DOHH2 (cell line): Measurements from ENCODE around the gene FAM81A.
A peak's percentile ranks its signal among the peaks of the same experiment; 100 is the strongest.

Source experiments
- H3F3A ChIP-seq: fragments of 200-600 bp; sonication (generic), shearing (Covaris generic); 2 replicates; pipeline ENCODE4 v1.6.0; 2016; ENCODE audit warnings: antibody characterized with exemption, mild to moderate bottlenecking; ENCODE audit not compliant: control insufficient read depth, insufficient read depth
- H3K27ac ChIP-seq: fragments of 200-600 bp; sonication (generic); 2 replicates; pipeline ENCODE4 v1.5.1; 2014; ENCODE audit warnings: low read depth, mild to moderate bottlenecking, low read length, moderate library complexity
- H3K27me3 ChIP-seq: fragments of 200-600 bp; sonication (generic); 2 replicates; pipeline ENCODE4 v1.6.1; 2014; ENCODE audit warnings: mild to moderate bottlenecking, low read length, mixed read lengths; ENCODE audit not compliant: control insufficient read depth
- H3K36me3 ChIP-seq: fragments of 200-600 bp; sonication (generic); 2 replicates; pipeline ENCODE4 v1.6.1; 2014; ENCODE audit warnings: mild to moderate bottlenecking, low read length, moderate library complexity, mixed read lengths; ENCODE audit not compliant: control insufficient read depth
- H3K4me1 ChIP-seq: fragments of 200-600 bp; sonication (generic); 2 replicates; pipeline ENCODE4 v1.6.1; 2014; ENCODE audit warnings: mild to moderate bottlenecking, low read length, mixed read lengths; ENCODE audit not compliant: control insufficient read depth
- H3K4me2 ChIP-seq: fragments of 200-600 bp; sonication (generic); 2 replicates; pipeline ENCODE4 v1.6.0; 2014; ENCODE audit warnings: mild to moderate bottlenecking, low read length, moderate library complexity
- H3K4me3 ChIP-seq: fragments of 200-600 bp; sonication (generic); 2 replicates; pipeline ENCODE4 v1.5.1; 2014; ENCODE audit warnings: mild to moderate bottlenecking, low read length, mixed read lengths
- H3K79me2 ChIP-seq: fragments of 200-600 bp; sonication (generic); 2 replicates; pipeline ENCODE4 v1.6.1; 2014; ENCODE audit warnings: mild to moderate bottlenecking, low read length, mixed read lengths; ENCODE audit not compliant: control insufficient read depth
- H3K9me2 ChIP-seq: fragments of 200-600 bp; sonication (generic); replicated peaks from 2 replicates; pipeline ENCODE4 v1.6.1; 2014; ENCODE audit warnings: mild to moderate bottlenecking, low read length, mixed read lengths; ENCODE audit not compliant: control insufficient read depth
- H3K9me3 ChIP-seq: fragments of 200-600 bp; sonication (generic); 2 replicates; pipeline ENCODE4 v1.6.1; 2014; ENCODE audit warnings: antibody characterized with exemption, low read length, mixed read lengths; ENCODE audit not compliant: control insufficient read depth, insufficient read depth
- H4K20me1 ChIP-seq: fragments of 200-600 bp; sonication (generic); 2 replicates; pipeline ENCODE4 v1.6.0; 2014; ENCODE audit warnings: low read depth, mild to moderate bottlenecking, antibody characterized with exemption, low read length, moderate library complexity; ENCODE audit not compliant: control insufficient read depth, insufficient read depth
- CTCF ChIP-seq: fragments of 200-600 bp; sonication (generic); IDR thresholded peaks from one replicate; pipeline ENCODE4 v1.5.1; 2014; ENCODE audit warnings: antibody characterized with exemption, mild to moderate bottlenecking, low read depth, low read length; ENCODE audit not compliant: poor library complexity, severe bottlenecking
- EZH2phosphoT487 ChIP-seq: fragments of 200-600 bp; sonication (generic); IDR thresholded peaks from 2 replicates; pipeline ENCODE4 v1.6.1; 2017; ENCODE audit warnings: borderline replicate concordance, mild to moderate bottlenecking, antibody characterized with exemption, low read length, moderate library complexity, mixed read lengths

FAM81A gene

DNA sequence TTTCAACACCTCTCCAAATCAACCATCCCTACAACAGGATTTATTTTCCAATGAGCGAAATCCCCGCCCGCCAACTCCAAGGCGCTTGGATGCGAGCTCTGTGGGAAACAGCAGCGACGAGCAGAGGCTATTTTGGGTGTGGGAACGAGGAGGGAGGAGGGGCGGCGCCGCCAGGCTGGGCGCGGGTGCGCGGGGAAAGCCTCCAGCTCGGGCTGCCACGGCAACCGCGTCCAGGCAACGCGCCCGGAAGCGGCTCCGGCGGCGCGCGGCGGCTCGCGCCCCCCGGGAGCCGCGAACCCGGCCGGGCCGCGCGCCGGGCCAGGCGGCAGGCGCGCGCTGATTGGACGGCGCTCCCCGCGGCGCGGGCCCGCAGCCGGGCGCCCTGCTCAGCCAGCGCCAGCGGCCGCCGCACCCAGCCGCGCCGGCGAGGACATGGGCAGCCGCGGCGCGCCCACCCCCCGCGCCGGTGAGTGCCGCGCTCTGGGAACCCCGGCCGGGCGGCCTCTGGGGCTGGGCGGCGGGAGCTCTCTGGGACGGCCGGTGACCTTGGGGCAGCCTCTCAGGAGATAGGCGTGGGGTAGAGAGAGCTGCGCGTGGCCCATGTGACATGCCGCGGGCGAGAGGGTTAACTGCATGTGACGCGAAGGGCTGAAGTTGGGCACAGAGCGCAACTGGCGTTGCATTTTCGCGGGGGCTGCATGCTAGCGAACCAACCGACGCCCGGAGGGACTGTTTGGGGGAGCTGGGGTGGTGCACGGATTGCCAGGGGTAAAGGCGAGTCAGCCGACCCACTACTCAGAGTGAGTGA, at the start of gene FAM81A:
Gene FAM81A, plus strand, starts transcription at position 370 of the 808 bp plus-strand sequence. CDS start 20,441 bp downstream, outside the sequence.
- peaks cover 15% of the 10 kb centered on the region for H3F3A ChIP-seq
- peaks cover 30% of the 10 kb centered on the region for H3K36me3 ChIP-seq
- no peaks in the 10 kb centered on the region for H4K20me1 ChIP-seq
- no peaks in the 10 kb centered on the region for H3K9me2 ChIP-seq
- 0 out of 2 replicates have a peak within 1 kb of the TSS, but pooled peaks have one; percentile 11 for H3K27ac ChIP-seq
- no peaks in the 10 kb centered on the region for H3K9me3 ChIP-seq
- TF ChIP-seq EZH2phosphoT487 = no peak
- TF ChIP-seq CTCF = no peak
- H3K4me2 ChIP-seq = peak within 1 kb of the TSS; percentile 96
- peaks cover 36% of the 10 kb centered on the region for H3K79me2 ChIP-seq
- peak within 1 kb of the TSS; percentile 85 for H3K4me3 ChIP-seq
- H3K27me3 ChIP-seq = no peaks in the 10 kb centered on the region
- H3K4me1 ChIP-seq = peaks cover 65% of the 10 kb centered on the region

- Histone ChIP-seq H3K4me1 (peaks cover 16% of the 10 kb centered on the region), H3K9me2 (no peaks in the 10 kb centered on the region), H3K4me3 (no peak overlapping the region), H4K20me1 (no peaks in the 10 kb centered on the region), H3K36me3 (no peaks in the 10 kb centered on the region), H3K27ac (no peak overlapping the region), H3K4me2 (no peak overlapping the region), H3K79me2 (no peaks in the 10 kb centered on the region), H3K9me3 (no peaks in the 10 kb centered on the region), H3K27me3 (no peaks in the 10 kb centered on the region), H3F3A (no peaks in the 10 kb centered on the region; the same call in 1 of the 2 replicates)
- TF ChIP-seq EZH2phosphoT487 (no peak), CTCF (no peak)
Measured at GRCh38 chr15:59388670-59389069, 49.3 kb upstream of the FAM81A start.

DNA sequence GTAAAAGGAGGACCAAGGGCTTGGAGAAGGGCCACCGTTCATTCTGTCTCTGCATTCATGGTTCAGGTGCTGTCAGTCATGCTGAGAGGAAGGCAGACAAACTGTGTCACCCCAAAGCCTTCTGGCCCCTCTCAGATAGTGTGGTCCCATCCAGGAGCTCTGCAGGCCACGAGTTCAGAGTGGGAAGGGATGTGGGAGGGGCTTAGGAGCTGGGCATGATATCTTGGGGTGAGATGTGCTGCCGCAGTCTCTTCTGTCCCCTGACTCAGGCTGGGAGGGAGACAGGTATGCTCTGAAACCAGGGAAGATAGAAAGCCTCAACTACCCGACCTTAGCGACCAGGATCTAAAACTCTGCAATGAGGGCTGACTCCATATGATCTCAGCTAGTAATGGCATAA, 45.7 kb upstream of the FAM81A start:
- Histone ChIP-seq H3K27ac (no peak overlapping the region), H3K27me3 (no peaks in the 10 kb centered on the region), H3K9me3 (no peaks in the 10 kb centered on the region), H3F3A (peaks cover 20% of the 10 kb centered on the region), H3K79me2 (no peaks in the 10 kb centered on the region), H3K4me2 (peak overlapping the region; percentile 58), H3K36me3 (no peaks in the 10 kb centered on the region), H3K4me3 (no peak overlapping the region), H4K20me1 (no peaks in the 10 kb centered on the region), H3K9me2 (no peaks in the 10 kb centered on the region), H3K4me1 (peaks cover 52% of the 10 kb centered on the region)
- TF ChIP-seq EZH2phosphoT487 (no peak), CTCF (no peak)
